ENCODE data around the gene TIGD6. TPM values are rescaled to one million over a fixed set of nuclear protein-coding genes. Genes with fewer than 3 reads are reported as not detected.
"Not testable (repeated sequence)": the region's sequence is repeated elsewhere in the genome, so short reads cannot be mapped to it uniquely, and the experiment has no call there.

The TIGD6 gene
- polyA plus RNA-seq (ENCODE audit: insufficient read length in 12 of 12): 1 to 10 TPM in 10 of 12 donors, not detected in 2; 2.1 to 4.4 (median 2.5) TPM
- long read RNA-seq, donor 1, full-length matches to known transcripts: 2 of 2 reads
- long read RNA-seq, donor 1, partial matches to known transcripts: 0 of 2 reads
- long read RNA-seq, donor 1, other reads (novel, unspliced or antisense): 0 of 2 reads
- long read RNA-seq, donor 2, full-length matches to known transcripts: 2 of 2 reads
- long read RNA-seq, donor 2, partial matches to known transcripts: 0 of 2 reads
- long read RNA-seq, donor 2, other reads (novel, unspliced or antisense): 0 of 2 reads
- long read RNA-seq, donor 3, partial matches to known transcripts: 0 of 1 reads
- long read RNA-seq, donor 3, other reads (novel, unspliced or antisense): 0 of 1 reads
- long read RNA-seq, donor 4: 0 reads
- long read RNA-seq, donor 5, partial matches to known transcripts: 0 of 1 reads
- long read RNA-seq, donor 5, other reads (novel, unspliced or antisense): 0 of 1 reads
- long read RNA-seq, donor 6, full-length matches to known transcripts: 2 of 2 reads
- long read RNA-seq, donor 6, partial matches to known transcripts: 0 of 2 reads
- long read RNA-seq, donor 6, other reads (novel, unspliced or antisense): 0 of 2 reads
- long read RNA-seq, donor 7: 0 reads
- long read RNA-seq, donor 8, full-length matches to known transcripts: 2 of 2 reads
- long read RNA-seq, donor 8, partial matches to known transcripts: 0 of 2 reads
- long read RNA-seq, donor 8, other reads (novel, unspliced or antisense): 0 of 2 reads
- long read RNA-seq, donor 9, full-length matches to known transcripts: 1 of 1 reads
- long read RNA-seq, donor 9, partial matches to known transcripts: 0 of 1 reads
- long read RNA-seq, donor 9, other reads (novel, unspliced or antisense): 0 of 1 reads
- long read RNA-seq, donor 10, partial matches to known transcripts: 0 of 2 reads
- long read RNA-seq, donor 10, other reads (novel, unspliced or antisense): 0 of 2 reads
- long read RNA-seq, donor 11, full-length matches to known transcripts: 2 of 2 reads
- long read RNA-seq, donor 11, partial matches to known transcripts: 0 of 2 reads
- long read RNA-seq, donor 11, other reads (novel, unspliced or antisense): 0 of 2 reads

DNA sequence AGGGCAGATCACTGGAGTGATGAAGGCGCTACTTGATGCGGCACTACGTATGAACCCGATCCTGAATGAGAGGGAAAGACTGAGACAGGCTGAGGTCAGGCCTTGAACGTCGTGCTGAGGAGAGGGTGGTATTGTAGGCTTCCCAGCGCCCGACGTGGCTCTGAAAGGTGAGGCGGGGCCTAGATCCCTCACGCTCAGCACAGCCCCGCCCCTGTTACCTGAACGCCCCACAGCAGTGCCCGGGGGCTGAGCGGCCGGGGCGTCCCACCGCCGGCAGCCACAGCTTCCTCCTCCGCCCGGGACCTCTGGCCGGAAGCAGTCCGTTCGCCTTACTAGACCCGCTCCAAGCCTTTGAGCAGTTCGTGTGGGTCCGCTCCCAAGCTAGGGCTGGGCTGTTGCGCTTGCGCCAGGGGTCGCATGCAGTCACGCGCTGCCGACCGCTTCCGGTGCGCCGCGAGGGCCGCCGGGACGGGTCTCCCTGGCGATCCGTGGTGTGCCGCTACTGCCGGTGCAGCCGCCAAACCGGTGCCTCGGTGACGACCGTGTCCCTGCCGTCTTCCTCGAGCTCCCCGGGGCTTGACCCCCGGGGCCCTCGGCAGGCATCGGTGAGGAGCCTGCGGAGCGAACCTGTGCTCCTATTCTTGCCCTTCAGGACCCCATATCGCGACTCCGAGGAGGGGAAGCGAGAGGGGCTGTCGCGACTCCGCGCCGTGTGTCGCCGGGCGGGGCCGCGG, at the start of gene TIGD6, which contains the start of gene HMGXB3:
Gene TIGD6 (minus strand): TSS at position 399 of the 734 bp plus-strand sequence. CDS start 4,306 bp downstream, outside the sequence.
Gene HMGXB3 (plus strand): TSS at position 484 of the 734 bp plus-strand sequence. CDS start 4,114 bp downstream, outside the sequence.
- DNase-seq: peak; percentile 95

DNA sequence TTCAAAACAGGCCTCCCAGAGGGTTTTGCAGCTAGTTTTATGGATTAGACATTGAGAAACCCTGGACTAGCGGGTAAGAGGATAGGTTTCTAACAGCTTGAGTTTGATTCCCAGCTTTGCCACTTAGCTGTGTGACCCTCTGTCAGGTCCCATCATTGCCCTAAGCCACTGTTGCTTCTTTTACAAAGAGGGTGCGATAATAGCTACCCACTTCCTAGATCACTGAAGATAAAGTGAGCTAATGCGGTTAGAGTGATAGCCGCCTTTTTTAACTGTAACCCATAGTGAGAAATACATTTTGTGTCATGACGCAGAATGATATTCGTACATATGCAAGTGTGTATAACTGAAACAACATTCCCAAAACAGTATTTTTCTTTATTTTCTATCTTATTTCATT, 45.6 kb upstream of the TIGD6 start:
- DNase-seq: no peak

DNA sequence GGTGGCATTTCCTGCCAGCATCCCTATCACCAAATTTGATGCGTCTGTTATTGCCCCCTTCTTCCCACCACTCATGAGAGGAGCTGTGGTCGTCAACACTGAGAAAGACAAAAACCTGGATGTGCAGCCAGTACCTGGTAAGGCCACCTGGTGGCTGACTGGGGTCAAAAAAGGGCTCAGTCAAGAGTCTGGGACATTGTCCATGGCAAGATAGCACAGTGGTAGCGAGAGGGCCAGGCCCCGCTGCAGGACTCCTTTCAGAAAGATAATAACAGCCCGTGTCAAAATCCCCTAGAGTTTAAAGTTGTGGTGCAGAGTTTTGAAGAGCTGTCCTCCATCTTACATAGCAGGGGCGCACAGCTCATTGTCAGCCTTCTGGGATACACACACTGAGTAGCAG, 45.1 kb upstream of the TIGD6 start:
- no peak for DNase-seq

DNA sequence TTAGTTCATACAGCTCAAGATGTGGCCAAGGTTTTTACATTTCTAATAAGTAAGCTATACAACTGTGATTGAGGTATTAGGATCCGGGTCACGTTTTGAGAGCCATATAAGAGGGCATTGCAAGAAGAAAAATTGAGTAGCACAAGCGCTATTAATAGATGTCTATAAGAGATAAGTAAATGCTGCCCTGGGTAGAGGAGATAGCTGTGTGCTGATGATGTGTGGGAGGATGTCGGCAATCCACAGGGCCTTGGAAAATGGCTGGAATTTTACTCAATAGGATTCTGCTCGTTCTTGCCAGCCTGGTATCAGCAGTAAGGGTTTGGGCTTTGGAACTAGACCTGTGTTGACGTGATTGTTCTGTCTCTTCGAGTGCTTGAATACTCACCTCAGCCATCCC, 44.3 kb upstream of the TIGD6 start:
- DNase-seq: no peak

DNA sequence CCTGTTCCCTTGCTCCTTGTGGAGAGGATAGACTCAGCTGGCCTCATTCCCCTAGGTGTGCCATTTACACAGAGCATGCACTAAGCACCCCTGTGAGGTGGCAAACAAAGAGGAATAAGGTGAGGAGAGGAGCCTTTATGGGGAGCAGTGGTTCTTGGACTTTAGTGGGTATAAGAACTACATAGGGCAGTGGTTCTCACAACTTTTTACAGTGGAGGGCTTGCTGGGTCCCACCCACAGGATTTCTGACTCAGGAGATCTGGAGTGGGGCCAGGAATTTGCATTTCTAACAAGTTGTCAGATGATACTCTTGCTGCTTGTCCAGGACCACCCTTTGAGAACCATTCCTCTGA, 43.9 kb upstream of the TIGD6 start:
- DNase-seq: no peak

DNA sequence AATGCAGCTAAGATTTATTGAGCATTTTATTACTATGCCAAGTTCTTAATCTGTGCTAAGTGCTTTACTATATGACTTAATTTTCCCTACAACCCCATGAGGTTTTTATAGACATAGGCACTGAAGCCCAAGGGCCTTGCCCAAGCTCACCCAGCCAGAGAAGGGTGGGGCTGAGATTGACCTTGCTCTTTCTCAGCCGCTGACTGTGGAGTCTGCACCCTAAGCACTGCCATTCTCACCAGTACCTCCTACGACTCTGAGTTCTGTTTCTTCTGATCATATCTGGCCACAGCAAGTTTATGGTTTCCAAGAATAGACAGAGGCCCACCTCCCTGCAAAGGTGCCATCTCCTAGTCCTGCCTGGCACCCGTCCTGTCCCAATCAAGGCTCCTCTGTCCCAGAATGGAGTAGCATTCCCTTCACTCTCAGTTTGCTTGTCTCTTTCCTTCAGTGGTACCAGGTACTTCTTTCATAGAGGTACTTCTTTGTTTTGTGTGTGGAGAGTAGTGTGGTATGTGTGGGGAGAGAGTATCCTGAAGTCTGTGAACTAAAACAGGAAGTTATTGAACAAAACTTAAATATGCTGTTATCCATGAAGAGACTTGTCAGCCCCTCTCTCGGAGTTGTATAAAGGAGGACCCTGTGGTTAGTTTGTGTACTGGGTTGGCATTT, 43.3 kb upstream of the TIGD6 start:
- DNase-seq: no peak

DNA sequence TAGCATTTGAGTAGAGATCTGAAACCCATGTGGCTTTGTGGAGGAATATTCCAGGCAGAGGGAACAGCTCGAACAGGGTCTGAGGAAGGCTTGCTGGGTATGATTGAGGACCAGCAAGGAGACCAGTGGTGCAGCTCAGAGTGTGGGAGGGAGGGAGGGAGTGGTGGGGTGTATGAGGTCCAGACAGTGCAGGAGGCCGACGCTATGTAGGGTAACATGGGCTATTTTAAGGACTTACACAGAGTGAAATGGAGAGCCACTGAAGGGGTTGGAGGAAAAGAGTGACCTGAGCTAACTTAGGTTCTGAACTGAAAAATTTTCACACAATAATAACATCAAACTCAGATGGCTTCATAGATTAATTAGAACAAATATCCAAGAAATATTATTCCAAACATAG, 42.0 kb upstream of the TIGD6 start:
- DNase-seq: no peak

DNA sequence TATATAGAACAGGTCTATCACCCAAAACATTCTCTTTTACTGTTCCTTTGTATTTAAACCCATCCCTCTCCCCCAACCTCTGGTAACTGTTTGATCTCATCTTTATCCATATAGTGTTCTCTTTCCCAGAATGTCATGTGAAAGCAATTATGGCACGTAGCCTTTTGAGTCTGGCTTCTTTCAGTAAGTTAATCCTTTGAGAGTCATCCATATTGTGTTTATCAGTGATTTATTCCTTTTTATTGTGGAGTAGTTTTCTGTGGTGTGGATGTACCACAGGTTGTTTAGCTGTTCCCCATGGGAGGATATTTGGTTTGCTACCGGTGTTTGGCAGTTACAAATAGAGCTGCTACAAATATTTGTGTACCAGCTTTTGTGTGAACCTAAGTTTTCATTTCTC, 38.1 kb upstream of the TIGD6 start:
- DNase-seq: no peak

DNA sequence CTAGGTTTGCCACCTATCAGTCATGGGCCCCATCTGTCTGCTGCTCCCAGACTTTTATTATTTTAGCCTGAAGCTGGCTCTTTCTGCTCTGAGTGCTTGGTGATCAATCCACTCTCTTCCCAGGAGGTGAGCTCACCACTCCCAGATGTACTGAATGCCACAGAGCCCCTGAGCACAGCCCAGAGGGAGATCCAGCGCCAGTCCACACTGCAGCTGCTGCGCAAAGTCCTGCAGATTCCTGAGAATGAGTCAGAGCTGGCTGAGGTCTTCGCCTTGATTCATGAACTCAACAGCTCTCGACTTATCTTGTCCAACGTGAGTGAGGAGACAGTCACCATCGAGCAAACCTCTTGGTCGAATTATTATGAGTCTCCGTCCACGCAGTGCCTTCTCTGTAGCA, 36.1 kb upstream of the TIGD6 start:
- DNase-seq: peak; percentile 35

DNA sequence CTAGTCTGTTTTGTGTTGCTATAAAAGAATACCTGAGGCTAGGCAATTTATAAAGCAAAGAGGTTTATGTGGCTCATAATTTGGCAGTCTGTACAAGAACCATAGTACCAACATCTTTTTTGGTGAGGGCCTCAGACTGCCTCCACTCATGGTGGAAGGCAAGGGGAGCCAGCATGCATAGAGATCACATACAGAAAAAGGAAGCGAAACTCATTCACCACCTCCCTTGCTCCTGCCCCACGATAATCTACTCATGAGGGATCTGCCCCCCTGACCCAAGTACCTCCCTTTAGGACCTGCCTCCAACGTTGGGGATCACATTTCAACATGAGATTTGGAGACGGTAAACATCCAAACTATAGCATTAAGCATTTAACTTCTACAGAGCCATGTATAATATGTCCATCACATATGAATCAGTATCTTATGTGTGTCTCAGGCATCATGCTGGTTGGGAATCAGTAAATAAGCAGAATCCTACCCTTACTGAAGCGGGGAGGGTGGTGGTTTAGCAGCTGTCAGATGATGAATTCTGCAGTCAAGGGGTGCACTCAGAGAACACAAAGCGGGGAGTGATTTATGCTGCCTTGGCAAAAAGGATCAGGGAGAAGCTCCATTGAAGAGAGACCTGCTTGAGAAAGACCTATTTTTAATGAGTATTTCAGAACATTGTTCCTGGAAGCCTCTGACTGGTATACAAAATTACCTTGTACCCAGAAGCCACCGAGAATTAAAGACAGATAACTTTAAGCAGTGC, 34.9 kb upstream of the TIGD6 start:
- no peak for DNase-seq

DNA sequence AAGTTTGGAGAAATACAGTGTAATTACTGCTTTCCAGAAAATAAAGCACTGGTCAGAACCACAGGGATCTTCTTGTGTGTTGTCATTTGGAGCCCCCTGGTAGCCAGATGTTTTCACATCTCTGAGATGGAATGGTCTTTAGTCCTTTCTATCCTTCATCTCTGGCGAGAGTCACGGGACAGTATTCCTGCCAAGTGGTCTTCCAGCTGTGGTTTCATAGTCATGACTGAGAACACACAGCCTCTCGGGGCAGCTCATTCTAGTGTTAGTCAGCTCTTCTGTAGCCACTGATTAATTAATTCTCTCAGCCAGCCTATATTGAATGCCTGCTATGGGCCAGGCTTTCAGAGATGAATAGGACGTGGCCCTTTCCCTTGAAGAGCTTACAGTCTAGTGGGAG, 34.2 kb upstream of the TIGD6 start:
- DNase-seq: peak; percentile 61

DNA sequence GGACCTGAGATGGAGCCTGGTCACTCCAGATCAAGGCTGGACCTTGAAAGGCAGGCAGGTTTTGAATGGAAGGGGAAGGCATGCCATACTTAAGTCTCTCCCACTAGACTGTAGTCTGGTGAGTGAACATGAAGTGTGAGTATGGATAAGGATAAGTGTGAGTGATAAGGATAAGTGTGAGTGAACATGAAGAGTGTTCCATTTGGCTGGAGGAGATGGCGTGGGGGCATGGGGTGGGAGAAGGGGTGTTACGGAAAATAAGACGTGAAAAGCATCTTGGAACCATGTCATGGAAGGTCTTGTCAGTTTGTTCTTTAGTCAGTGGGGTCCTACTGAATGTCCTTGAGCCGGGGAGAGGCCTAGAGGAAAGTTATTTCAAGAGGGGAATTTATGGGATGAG, 32.9 kb upstream of the TIGD6 start:
- no peak for DNase-seq

DNA sequence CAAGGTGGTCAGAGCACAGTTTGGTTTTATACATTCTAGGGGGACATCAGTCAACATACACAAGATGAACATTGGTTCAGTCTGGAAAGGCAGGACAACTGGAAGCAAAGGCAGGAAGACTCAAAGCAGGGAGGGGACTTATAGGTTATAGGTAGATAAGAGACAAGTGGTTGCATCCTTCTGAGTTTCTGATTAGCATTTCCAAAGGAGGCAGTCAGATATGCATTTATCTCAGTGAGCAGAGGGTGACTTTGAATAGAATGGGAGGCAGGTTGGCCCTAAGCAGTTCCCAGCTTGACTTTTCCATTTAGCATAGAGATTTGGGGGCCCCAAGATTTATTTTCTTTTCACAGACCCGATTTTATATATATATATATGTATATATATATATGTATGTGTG, 27.6 kb upstream of the TIGD6 start:
- not testable (repeated sequence) for DNase-seq

DNA sequence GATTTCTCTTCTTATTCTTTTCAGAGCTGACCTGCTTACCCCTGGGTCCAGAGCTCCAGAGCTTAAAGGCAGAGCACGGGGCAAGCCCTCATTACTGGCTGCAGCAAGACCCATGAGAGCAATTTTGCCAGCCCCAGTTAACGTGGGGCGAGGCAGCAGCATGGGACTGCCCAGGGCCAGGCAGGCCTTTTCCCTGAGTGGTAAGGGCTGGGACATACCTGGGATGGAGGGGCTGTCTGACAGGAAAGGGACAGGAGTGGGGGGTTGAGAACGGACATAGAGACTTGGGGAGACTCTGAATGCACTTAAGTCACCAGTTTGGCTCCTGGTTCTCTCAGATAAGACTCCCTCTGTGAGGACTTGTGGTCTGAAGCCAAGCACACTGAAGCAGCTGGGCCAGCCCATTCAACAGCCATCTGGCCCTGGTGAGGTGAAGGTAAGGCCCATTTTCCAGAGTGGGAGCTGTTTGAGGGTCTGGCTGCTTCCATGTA, 26.3 kb upstream of the TIGD6 start:
- DNase-seq: no peak

DNA sequence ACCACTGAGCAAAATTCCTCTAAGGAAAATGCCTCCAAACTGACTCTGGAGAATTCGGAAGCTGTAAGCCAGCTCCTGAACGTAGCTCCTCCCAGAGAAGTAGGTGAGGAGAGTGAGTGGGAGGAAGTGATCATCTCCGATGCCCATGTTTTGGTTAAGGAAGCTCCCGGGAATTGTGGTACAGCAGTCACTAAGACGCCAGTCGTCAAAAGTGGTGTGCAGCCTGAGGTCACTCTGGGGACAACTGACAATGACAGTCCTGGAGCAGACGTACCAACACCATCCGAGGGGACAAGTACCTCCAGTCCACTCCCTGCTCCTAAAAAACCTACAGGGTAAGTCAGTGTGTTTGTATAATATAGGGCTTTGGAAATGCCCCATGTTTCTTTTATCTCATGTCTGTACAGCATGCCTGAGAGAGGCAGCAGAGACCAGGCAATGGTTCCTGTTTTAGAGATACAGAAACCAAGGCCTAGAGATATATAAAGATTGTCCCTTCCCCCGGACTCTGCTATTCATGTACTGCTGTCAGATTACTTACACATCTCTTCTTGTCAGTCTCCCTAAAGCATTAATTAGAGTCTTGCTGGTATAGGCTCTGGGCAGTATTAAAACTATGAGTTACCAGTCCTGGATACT, 24.0 kb upstream of the TIGD6 start:
- no peak for DNase-seq

DNA sequence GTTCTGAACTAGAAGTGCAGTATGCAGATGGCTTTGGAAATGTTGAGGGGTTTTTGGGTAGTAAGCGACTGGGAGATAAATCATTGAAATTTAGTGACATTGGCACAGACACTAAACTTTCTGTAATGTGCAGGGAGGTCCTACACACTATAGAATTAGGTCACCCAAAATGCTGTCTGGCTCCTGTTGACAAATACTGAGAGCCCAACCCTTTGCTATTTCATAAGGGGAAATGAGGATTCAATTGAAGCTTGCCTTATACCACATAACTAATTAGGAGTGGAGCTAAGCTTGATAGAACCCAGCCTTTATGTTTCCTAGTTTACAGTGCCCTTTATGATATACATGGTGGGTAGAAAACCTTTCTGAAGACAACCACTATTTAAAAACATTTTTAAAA, 22.7 kb upstream of the TIGD6 start:
- no peak for DNase-seq

DNA sequence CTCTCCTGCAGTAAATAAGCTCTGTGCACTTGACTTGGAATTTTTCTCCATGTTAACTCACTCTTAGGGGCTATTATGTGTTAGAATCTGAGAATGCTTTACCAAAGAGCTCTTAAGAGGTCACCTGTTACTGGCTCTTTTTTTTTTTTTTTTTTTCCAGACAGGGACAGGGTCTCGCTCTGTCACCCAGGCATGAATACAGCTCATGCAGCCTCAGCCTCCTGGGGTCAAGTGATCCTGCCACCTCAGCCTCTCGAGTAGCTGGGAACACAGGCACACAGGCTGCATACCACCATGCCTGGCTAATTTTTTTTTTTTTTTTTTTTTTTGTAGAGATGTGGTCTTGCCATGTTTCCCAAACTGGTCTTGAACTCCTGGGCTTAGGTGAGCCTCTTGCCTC, 22.2 kb upstream of the TIGD6 start:
- DNase-seq: no peak

DNA sequence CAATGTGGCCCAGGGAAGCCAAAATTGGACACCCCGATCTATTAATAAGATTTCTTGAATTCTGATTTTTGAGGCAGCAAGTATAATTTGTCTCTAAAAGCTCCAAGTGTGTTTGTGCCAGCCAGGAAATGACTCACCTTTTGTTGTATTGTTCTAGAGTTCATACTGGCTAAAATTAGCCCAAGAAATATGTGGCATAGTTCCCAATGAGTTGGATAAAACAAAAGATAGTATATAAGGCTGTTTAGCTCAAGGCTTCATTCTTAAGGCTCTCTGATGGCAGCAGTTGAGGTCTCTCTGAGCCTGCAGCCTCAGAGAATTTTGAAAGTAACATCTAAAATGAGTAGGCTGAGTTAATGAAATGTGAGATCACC, 21.7 kb upstream of the TIGD6 start:
- no peak for DNase-seq

DNA sequence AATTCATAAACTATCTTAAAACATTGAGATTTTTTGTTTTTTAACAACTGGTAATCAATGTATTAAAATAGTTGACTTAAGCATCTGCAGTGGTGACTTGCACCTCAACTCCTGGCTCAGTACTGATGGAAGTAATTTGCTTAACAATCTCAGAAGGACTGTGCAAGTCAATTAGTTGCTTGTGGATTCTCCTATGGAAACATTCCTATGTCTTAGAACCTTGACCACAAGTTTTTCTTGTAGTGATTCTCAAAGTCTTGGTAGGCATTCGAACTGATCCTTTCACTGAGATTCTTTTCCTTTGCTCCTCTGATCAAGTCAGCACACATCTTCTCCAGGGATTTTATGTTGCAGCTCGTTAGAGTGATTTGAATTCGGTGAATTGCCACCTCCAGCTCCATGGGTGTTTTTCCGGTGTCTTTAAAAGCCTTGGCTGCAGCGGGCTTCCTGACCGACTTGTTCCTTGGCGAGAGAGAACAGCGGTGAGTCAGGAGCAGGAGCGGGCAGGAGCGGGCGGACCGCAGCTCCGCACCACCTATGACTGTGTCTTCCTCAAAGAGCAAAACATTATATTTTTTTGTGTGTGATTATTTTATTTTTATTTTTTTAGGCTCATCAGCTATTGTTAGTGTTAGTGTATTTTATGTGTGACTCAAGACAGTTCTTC, 21.2 kb upstream of the TIGD6 start:
- no peak for DNase-seq

All from muscle of arm (tissue), 14 donors.